Fibroblast of skin of right biceps (primary cell): ENCODE measurements around the gene FDXR.

Experiments used
- DNase-seq: peaks from one replicate; pipeline ENCODE4 v3.0.0-alpha.2; 2013

The FDXR gene

GRCh38 chr17:74832421-74832820 lies 40.4 kb downstream of the FDXR start:
- DNase-seq = no peak

- DNase-seq = no peak
Observed at GRCh38 chr17:74831444-74832146, 41.2 kb downstream of the FDXR start.

- DNase-seq = no peak
Observed at GRCh38 chr17:74830861-74831260, 41.9 kb downstream of the FDXR start.

- DNase-seq = no peak
Observed at GRCh38 chr17:74827800-74828199, 45.0 kb downstream of the FDXR start.

GRCh38 chr17:74825952-74826719 lies 46.7 kb downstream of the FDXR start:
- DNase-seq = no peak

- no peak for DNase-seq
Observed at GRCh38 chr17:74824961-74825627, 47.7 kb downstream of the FDXR start.

GRCh38 chr17:74822939-74823367 lies 49.8 kb downstream of the FDXR start:
- no peak for DNase-seq

GRCh38 chr17:74822335-74822938 lies 50.4 kb downstream of the FDXR start:
- no peak for DNase-seq

- DNase-seq = no peak
Observed at GRCh38 chr17:74821655-74822334, 51.0 kb downstream of the FDXR start.

GRCh38 chr17:74819801-74820436 lies 52.9 kb downstream of the FDXR start:
- no peak for DNase-seq

- DNase-seq = no peak
Observed at GRCh38 chr17:74818291-74818938, 54.4 kb downstream of the FDXR start.

- DNase-seq = no peak
Observed at GRCh38 chr17:74816905-74817620, 55.7 kb downstream of the FDXR start.

GRCh38 chr17:74815550-74816370 lies 57.0 kb downstream of the FDXR start:
- DNase-seq = no peak

GRCh38 chr17:74815067-74815466 lies 57.7 kb downstream of the FDXR start:
- no peak for DNase-seq

- DNase-seq = no peak
Observed at GRCh38 chr17:74814453-74814852, 58.3 kb downstream of the FDXR start.
